Activated CD8-positive, alpha-beta memory T cell treated with anti-CD3 and anti-CD28 coated beads for 1 hour (primary cell): ENCODE results near the gene VILL.

Source experiments
- DNase-seq, 2 donors: peaks; one replicate each; pipeline ENCODE4 v3.0.0-alpha.2; 2020; ENCODE audit warnings: low read depth in 1 of 2; ENCODE audit errors: extremely low read depth in 1 of 2

The VILL gene

GRCh38 chr3:37999836-38000235 lies 9.2 kb downstream of the VILL start:
- DNase-seq = no peak

GRCh38 chr3:38000242-38000916 lies 9.8 kb downstream of the VILL start:
- no peak for DNase-seq

GRCh38 chr3:38000965-38001455 lies 10.4 kb downstream of the VILL start:
- no peak for DNase-seq

GRCh38 chr3:38001456-38002081 lies 11.0 kb downstream of the VILL start:
- DNase-seq = no peak

GRCh38 chr3:38002291-38002876 lies 11.8 kb downstream of the VILL start:
- DNase-seq = no peak

- no peak for DNase-seq
Measured at GRCh38 chr3:38002940-38003339, 12.4 kb downstream of the VILL start.

GRCh38 chr3:38003371-38003816 lies 12.8 kb downstream of the VILL start:
- peak in 1 of 2 donors; percentile 38 for DNase-seq

GRCh38 chr3:38003817-38004414 lies 13.3 kb downstream of the VILL start:
- no peak for DNase-seq

- peak in 1 of 2 donors; percentile 33 for DNase-seq
Measured at GRCh38 chr3:38004415-38005075, 14.0 kb downstream of the VILL start.

GRCh38 chr3:38005076-38006020 lies 14.8 kb downstream of the VILL start:
- DNase-seq = no peak

GRCh38 chr3:38006031-38006430 lies 15.4 kb downstream of the VILL start:
- no peak for DNase-seq

- no peak for DNase-seq
Measured at GRCh38 chr3:38006445-38006995, 15.9 kb downstream of the VILL start.

- no peak for DNase-seq
Measured at GRCh38 chr3:38007754-38008090, 17.1 kb downstream of the VILL start.

- no peak for DNase-seq
Measured at GRCh38 chr3:38008191-38008701, 17.7 kb downstream of the VILL start.

GRCh38 chr3:38008971-38009580 lies 18.5 kb downstream of the VILL start:
- no peak for DNase-seq

GRCh38 chr3:38009807-38010591 lies 19.4 kb downstream of the VILL start:
- no peak for DNase-seq

- DNase-seq = no peak
Measured at GRCh38 chr3:38011111-38011510, 20.5 kb downstream of the VILL start.

GRCh38 chr3:38015485-38015884 lies 24.9 kb downstream of the VILL start:
- no peak for DNase-seq
